Hepatocyte (in vitro differentiated cells): ENCODE measurements around the gene KRTAP10-7.

Source experiments
- EZH2 ChIP-seq: fragments of 200-600 bp; sonication (generic); IDR thresholded peaks from 2 replicates; pipeline ENCODE4 v1.6.1; 2016; ENCODE audit warnings: antibody characterized with exemption, mild to moderate bottlenecking, borderline replicate concordance
- EZH2phosphoT487 ChIP-seq: fragments of 200-600 bp; sonication (generic); IDR thresholded peaks from one replicate; pipeline ENCODE4 v1.6.1; 2018; ENCODE audit warnings: antibody characterized with exemption, mild to moderate bottlenecking, low read depth, moderate library complexity; ENCODE audit not compliant: unreplicated experiment, severe bottlenecking
- TF ChIP-seq, protein P1 (sequence below): fragments of 200-600 bp; sonication (generic); IDR thresholded peaks from 2 replicates; pipeline ENCODE4 v1.5.1; 2016; ENCODE audit warnings: antibody characterized with exemption, mild to moderate bottlenecking; ENCODE audit not compliant: poor library complexity

DNA sequence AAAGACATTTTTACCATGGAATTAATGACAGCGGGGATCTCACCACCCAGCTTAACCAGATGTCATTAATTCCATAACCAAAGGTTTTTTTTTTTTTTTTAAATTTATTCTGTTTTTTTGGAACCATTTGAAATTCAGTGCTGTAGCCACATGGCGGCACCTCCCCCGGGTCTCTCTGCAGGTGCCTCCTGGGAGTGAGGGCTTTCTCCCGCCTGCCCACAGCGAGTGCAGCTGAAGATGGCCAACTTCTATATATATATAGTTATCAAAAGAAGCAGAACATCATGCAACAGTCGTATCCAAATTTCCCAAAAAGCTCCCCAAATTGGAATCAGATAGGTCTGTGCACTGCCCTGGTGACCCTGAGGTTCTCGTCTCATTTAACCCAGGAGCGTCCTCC is 15.1 kb downstream of the KRTAP10-7 start:
- TF ChIP-seq, protein P1, sequence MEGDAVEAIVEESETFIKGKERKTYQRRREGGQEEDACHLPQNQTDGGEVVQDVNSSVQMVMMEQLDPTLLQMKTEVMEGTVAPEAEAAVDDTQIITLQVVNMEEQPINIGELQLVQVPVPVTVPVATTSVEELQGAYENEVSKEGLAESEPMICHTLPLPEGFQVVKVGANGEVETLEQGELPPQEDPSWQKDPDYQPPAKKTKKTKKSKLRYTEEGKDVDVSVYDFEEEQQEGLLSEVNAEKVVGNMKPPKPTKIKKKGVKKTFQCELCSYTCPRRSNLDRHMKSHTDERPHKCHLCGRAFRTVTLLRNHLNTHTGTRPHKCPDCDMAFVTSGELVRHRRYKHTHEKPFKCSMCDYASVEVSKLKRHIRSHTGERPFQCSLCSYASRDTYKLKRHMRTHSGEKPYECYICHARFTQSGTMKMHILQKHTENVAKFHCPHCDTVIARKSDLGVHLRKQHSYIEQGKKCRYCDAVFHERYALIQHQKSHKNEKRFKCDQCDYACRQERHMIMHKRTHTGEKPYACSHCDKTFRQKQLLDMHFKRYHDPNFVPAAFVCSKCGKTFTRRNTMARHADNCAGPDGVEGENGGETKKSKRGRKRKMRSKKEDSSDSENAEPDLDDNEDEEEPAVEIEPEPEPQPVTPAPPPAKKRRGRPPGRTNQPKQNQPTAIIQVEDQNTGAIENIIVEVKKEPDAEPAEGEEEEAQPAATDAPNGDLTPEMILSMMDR = no peak
- TF ChIP-seq EZH2 = no peak
- no peak for TF ChIP-seq EZH2phosphoT487
